Measurements from ENCODE around the gene WDR45B.

- TF ChIP-seq CTCF (IDR thresholded peaks at IDR 0.05): no peak
- TF ChIP-seq POLR2A (IDR thresholded peaks at IDR 0.05): no peak
- TF ChIP-seq EP300 (IDR thresholded peaks at IDR 0.05): no peak
Observed at GRCh38 chr17:82666931-82667667, 18.9 kb upstream of the WDR45B start.

All from ovary (tissue), 3 donors.